ENCODE measurements around the gene CDH11.

- TF ChIP-seq, protein P1, sequence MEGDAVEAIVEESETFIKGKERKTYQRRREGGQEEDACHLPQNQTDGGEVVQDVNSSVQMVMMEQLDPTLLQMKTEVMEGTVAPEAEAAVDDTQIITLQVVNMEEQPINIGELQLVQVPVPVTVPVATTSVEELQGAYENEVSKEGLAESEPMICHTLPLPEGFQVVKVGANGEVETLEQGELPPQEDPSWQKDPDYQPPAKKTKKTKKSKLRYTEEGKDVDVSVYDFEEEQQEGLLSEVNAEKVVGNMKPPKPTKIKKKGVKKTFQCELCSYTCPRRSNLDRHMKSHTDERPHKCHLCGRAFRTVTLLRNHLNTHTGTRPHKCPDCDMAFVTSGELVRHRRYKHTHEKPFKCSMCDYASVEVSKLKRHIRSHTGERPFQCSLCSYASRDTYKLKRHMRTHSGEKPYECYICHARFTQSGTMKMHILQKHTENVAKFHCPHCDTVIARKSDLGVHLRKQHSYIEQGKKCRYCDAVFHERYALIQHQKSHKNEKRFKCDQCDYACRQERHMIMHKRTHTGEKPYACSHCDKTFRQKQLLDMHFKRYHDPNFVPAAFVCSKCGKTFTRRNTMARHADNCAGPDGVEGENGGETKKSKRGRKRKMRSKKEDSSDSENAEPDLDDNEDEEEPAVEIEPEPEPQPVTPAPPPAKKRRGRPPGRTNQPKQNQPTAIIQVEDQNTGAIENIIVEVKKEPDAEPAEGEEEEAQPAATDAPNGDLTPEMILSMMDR (IDR thresholded peaks at IDR 0.05): no peak
- no peak for TF ChIP-seq ZFX (IDR thresholded peaks at IDR 0.05; ENCODE audit: borderline replicate concordance)
Measured at GRCh38 chr16:64974381-64974780, 147.5 kb downstream of the CDH11 start.

Measured in 22Rv1 (cell line).